Fibroblast of skin of right quadriceps (primary cell): ENCODE measurements around the gene NEGR1.

Experiments
- DNase-seq: peaks from one replicate; pipeline ENCODE4 v3.0.0-alpha.2; 2013

NEGR1 gene

GRCh38 chr1:72015006-72015405 lies 267.3 kb downstream of the NEGR1 start:
- DNase-seq = no peak

GRCh38 chr1:72013161-72013560 lies 269.2 kb downstream of the NEGR1 start:
- no peak for DNase-seq

- no peak for DNase-seq
Observed at GRCh38 chr1:72011721-72012120, 270.6 kb downstream of the NEGR1 start.

GRCh38 chr1:72010094-72010431 lies 272.3 kb downstream of the NEGR1 start:
- no peak for DNase-seq

- no peak for DNase-seq
Observed at GRCh38 chr1:72009173-72010093, 272.9 kb downstream of the NEGR1 start.

GRCh38 chr1:72007312-72007711 lies 275.0 kb downstream of the NEGR1 start:
- DNase-seq = no peak

GRCh38 chr1:72006092-72006491 lies 276.2 kb downstream of the NEGR1 start:
- DNase-seq = peak; percentile 15

GRCh38 chr1:72003092-72003491 lies 279.2 kb downstream of the NEGR1 start:
- DNase-seq = no peak

- no peak for DNase-seq
Observed at GRCh38 chr1:72000809-72001208, 281.5 kb downstream of the NEGR1 start.

GRCh38 chr1:71994646-71995045 lies 287.7 kb downstream of the NEGR1 start:
- no peak for DNase-seq

GRCh38 chr1:71987181-71987580 lies 295.2 kb downstream of the NEGR1 start:
- no peak for DNase-seq

GRCh38 chr1:71986160-71986559 lies 296.2 kb downstream of the NEGR1 start:
- DNase-seq = no peak

GRCh38 chr1:71980556-71980955 lies 301.8 kb downstream of the NEGR1 start:
- DNase-seq = no peak

GRCh38 chr1:71979882-71980281 lies 302.5 kb downstream of the NEGR1 start:
- no peak for DNase-seq

- no peak for DNase-seq
Observed at GRCh38 chr1:71967670-71968069, 314.7 kb downstream of the NEGR1 start.

GRCh38 chr1:71964188-71964587 lies 318.2 kb downstream of the NEGR1 start:
- DNase-seq = peak; percentile 4

- no peak for DNase-seq
Observed at GRCh38 chr1:71956613-71957285, 325.6 kb downstream of the NEGR1 start.

GRCh38 chr1:71950579-71950978 lies 331.8 kb downstream of the NEGR1 start:
- no peak for DNase-seq

GRCh38 chr1:71949681-71950080 lies 332.7 kb downstream of the NEGR1 start:
- no peak for DNase-seq

- no peak for DNase-seq
Observed at GRCh38 chr1:71948561-71948960, 333.8 kb downstream of the NEGR1 start.

- no peak for DNase-seq
Observed at GRCh38 chr1:71944006-71944405, 338.3 kb downstream of the NEGR1 start.

GRCh38 chr1:71940261-71940660 lies 342.1 kb downstream of the NEGR1 start:
- no peak for DNase-seq

GRCh38 chr1:71930511-71930910 lies 351.8 kb downstream of the NEGR1 start:
- DNase-seq = no peak

GRCh38 chr1:71921935-71922559 lies 360.3 kb downstream of the NEGR1 start:
- DNase-seq = no peak
